ENCODE results near the gene DNAJC19.

DNA sequence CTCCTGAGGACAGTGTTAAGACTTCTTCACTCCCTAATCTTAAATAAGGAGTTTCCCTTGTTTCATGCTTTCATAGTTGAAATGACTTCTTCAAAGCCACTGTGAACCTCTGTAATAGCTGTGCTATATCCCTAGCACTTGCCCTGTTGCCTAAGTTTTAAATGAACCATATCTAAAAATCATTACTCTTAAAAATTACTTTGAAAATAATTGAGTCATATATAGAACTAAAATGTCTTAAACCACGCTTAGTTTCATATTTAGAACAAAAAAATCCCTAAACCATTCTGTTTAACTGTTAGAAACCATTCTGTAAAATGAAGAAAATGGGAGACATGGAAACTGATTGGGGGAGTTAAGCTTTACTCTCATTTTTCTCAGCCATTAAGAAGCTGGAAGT, 29.8 kb downstream of the DNAJC19 start:
- TF ChIP-seq CTCF (conservative IDR thresholded peaks at IDR 0.05) = no peak
- no peak for TF ChIP-seq EZH2 (IDR thresholded peaks at IDR 0.05; ENCODE audit: low read depth)
